NCI-H2227 (cell line): ENCODE measurements around the gene CDCA3.

Source experiments
- DNase-seq: peaks from one replicate; lab custom pipeline; 2025; ENCODE audit not compliant: unreplicated experiment; lab: John Stamatoyannopoulos, UW

CDCA3 gene

GRCh38 chr12:6853626-6854025 is 2.5 kb upstream of the CDCA3 start:
- no peak for DNase-seq

- DNase-seq: peak; percentile 63
Measured at GRCh38 chr12:6852651-6853354, 1.7 kb upstream of the CDCA3 start.

- DNase-seq: peak; percentile 98
Measured at GRCh38 chr12:6851921-6852650, 1.0 kb upstream of the CDCA3 start, which contains the start of gene USP5. TSS of gene USP5 (plus strand) at chr12:6852150. CDS start at chr12:6852180, 30 bp downstream.

- DNase-seq: no peak
Measured at GRCh38 chr12:6850796-6851152, 312 bp downstream of the CDCA3 start.

GRCh38 chr12:6849976-6850560 is 1.0 kb downstream of the CDCA3 start:
- no peak for DNase-seq

- DNase-seq: no peak
Measured at GRCh38 chr12:6849427-6849826, 1.7 kb downstream of the CDCA3 start.

GRCh38 chr12:6847676-6848075 is 3.4 kb downstream of the CDCA3 start:
- DNase-seq: no peak

- no peak for DNase-seq
Measured at GRCh38 chr12:6846316-6846869, 4.7 kb downstream of the CDCA3 start.

GRCh38 chr12:6845395-6845794 is 5.7 kb downstream of the CDCA3 start:
- DNase-seq: no peak

GRCh38 chr12:6843118-6843902 is 7.8 kb downstream of the CDCA3 start:
- no peak for DNase-seq

- DNase-seq: no peak
Measured at GRCh38 chr12:6842075-6842474, 9.0 kb downstream of the CDCA3 start.

GRCh38 chr12:6840761-6841515 is 10.1 kb downstream of the CDCA3 start, which contains the start of gene GNB3:
TSS of gene GNB3 (plus strand) at chr12:6840925. CDS start at chr12:6841288, 363 bp downstream.
- peak; percentile 16 for DNase-seq

- no peak for DNase-seq
Measured at GRCh38 chr12:6840330-6840729, 10.8 kb downstream of the CDCA3 start.

- peak; percentile 75 for DNase-seq
Measured at GRCh38 chr12:6839482-6840201, 11.4 kb downstream of the CDCA3 start.

- DNase-seq: no peak
Measured at GRCh38 chr12:6838854-6839253, 12.2 kb downstream of the CDCA3 start.

GRCh38 chr12:6837370-6838060 is 13.6 kb downstream of the CDCA3 start:
- DNase-seq: no peak

- no peak for DNase-seq
Measured at GRCh38 chr12:6836851-6837250, 14.2 kb downstream of the CDCA3 start.

GRCh38 chr12:6834873-6835272 is 16.2 kb downstream of the CDCA3 start:
- DNase-seq: peak; percentile 36

- no peak for DNase-seq
Measured at GRCh38 chr12:6834254-6834653, 16.8 kb downstream of the CDCA3 start.
